Upper lobe of left lung (tissue), 6 donors: ENCODE results near the gene STK11IP. TPM values are rescaled to one million over a fixed set of nuclear protein-coding genes. Genes with fewer than 3 reads are reported as not detected.

ENCODE experiments used
- ATAC-seq, 2 donors: fragments of 200-7000 bp; cut with Tn5 transposase; one replicate each; pipeline ENCODE4 v1.9.1; 2022; ENCODE audit warnings: mild to moderate bottlenecking in 2 of 2, moderate library complexity in 2 of 2; ENCODE audit not compliant: low FRiP score in 2 of 2
- DNase-seq, 2 donors: peaks; one replicate each; pipeline ENCODE4 v3.0.0-alpha.2; 2019 to 2020
- H3K27ac ChIP-seq, 4 donors: fragments of 200-600 bp; sonication (generic); one replicate each; pipeline ENCODE4 v1.5.1; 2016 to 2019
- H3K27me3 ChIP-seq, 4 donors: fragments of 200-600 bp; sonication (generic); one replicate each; pipeline ENCODE4 v1.5.1; 2017 to 2019
- H3K36me3 ChIP-seq, 4 donors: fragments of 200-600 bp; sonication (generic); one replicate each; pipeline ENCODE4 v1.5.1; 2016 to 2019
- H3K4me1 ChIP-seq, 4 donors: fragments of 200-600 bp; sonication (generic); one replicate each; pipeline ENCODE4 v1.5.1; 2018 to 2019
- H3K4me3 ChIP-seq, 4 donors: fragments of 200-600 bp; sonication (generic); one replicate each; pipeline ENCODE4 v1.5.1; 2017 to 2019; ENCODE audit warnings: mild to moderate bottlenecking in 2 of 4, moderate library complexity in 1 of 4
- H3K9me3 ChIP-seq, 4 donors: fragments of 200-600 bp; sonication (generic); one replicate each; pipeline ENCODE4 v1.5.1; 2018 to 2019
- EP300 ChIP-seq, 4 donors: sonication (generic); formaldehyde crosslinking; IDR thresholded peaks; one replicate each; pipeline ENCODE4 v1.5.1; 2017; ENCODE audit warnings: antibody characterized with exemption in 4 of 4, control low read depth in 2 of 4
- POLR2A ChIP-seq, 4 donors: fragments of 450-650 bp; IDR thresholded peaks; one replicate each; pipeline ENCODE4 v1.5.1; 2016 to 2017; ENCODE audit warnings: antibody characterized with exemption in 4 of 4, mild to moderate bottlenecking in 2 of 4
- POLR2AphosphoS5 ChIP-seq, 2 donors: sonication (generic); formaldehyde crosslinking; IDR thresholded peaks; one replicate each; pipeline ENCODE4 v1.5.1; 2017; ENCODE audit warnings: antibody characterized with exemption in 2 of 2
- WGBS, 2 donors: methylation state at CpG; one replicate each; pipeline ENCODE4 v1.1.5; 2017 to 2018; 5-methylcytosine and 5-hydroxymethylcytosine counted together
- total RNA-seq, 6 donors: library from RNA; depleted of rRNA in 4 of 6; stranded (reverse); fragments of >200 nt in 4 of 6; gene quantifications; one replicate each; pipeline versions ENCODE4 v1.1.0 to v1.2.1, GENCODE V29; 2016 to 2021
- TF ChIP-seq, protein P1 (sequence below), 6 experiments: fragments of 450-650 bp in 4 of 6; fragments of 200-600 bp in 2 of 6; sonication (generic) in 2 of 6; IDR thresholded peaks; one replicate each; pipeline ENCODE4 v1.5.1; 2016 to 2019; ENCODE audit warnings: antibody characterized with exemption in 6 of 6
- donor health status: DM: no; HTN: no; CAD: no; lungs with moderate emphysema.
- donor health status: DM: no; HTN: yes; CAD: no; lungs with severe emphysema.

STK11IP gene, protein sequence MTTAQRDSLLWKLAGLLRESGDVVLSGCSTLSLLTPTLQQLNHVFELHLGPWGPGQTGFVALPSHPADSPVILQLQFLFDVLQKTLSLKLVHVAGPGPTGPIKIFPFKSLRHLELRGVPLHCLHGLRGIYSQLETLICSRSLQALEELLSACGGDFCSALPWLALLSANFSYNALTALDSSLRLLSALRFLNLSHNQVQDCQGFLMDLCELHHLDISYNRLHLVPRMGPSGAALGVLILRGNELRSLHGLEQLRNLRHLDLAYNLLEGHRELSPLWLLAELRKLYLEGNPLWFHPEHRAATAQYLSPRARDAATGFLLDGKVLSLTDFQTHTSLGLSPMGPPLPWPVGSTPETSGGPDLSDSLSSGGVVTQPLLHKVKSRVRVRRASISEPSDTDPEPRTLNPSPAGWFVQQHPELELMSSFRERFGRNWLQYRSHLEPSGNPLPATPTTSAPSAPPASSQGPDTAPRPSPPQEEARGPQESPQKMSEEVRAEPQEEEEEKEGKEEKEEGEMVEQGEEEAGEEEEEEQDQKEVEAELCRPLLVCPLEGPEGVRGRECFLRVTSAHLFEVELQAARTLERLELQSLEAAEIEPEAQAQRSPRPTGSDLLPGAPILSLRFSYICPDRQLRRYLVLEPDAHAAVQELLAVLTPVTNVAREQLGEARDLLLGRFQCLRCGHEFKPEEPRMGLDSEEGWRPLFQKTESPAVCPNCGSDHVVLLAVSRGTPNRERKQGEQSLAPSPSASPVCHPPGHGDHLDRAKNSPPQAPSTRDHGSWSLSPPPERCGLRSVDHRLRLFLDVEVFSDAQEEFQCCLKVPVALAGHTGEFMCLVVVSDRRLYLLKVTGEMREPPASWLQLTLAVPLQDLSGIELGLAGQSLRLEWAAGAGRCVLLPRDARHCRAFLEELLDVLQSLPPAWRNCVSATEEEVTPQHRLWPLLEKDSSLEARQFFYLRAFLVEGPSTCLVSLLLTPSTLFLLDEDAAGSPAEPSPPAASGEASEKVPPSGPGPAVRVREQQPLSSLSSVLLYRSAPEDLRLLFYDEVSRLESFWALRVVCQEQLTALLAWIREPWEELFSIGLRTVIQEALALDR
- total RNA-seq = 10 to 100 TPM; 16.0 to 77.5 (median 35.6) TPM

DNA sequence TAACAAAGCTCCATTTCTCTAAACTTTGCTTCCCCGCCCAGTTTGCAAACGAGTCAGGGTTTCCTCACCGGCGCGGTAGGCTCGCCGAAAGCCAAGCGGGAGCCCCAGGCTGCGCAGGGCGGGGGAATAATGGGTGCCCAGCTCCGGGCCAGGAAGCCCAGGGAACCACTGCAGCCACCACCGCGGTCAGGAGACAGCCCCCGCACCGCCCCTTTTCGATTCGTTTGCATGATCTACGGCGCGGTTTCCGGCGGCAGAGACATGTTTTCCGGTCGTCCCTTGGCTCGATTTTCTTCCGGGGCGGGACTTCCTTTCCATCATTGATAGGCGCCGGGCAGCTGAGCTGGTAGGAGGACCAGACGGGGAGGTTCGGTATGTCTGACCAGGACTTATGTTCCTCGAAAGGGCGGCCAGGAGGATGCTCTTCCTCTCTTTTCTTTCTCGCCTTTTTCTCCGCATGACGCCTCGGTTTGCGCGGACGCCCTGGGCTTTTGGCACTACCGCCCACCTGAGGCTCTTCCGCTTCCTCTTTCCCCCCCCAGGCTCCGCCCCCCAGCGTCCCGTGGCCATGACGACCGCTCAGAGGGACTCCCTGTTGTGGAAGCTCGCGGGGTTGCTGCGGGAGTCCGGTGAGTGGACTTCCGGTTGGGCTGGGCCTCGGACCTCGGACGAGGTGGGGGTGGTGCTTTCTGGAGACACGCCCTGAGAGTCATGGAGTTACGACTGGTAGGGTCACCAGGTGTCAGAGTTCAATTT, at the start of gene STK11IP:
Gene STK11IP, plus strand, starts transcription at position 306 of the 756 bp plus-strand sequence. Its CDS starts 263 bp downstream, at position 569.
- ATAC-seq (peak; percentile 98), DNase-seq (peak; percentile 97 to 98)
- Histone ChIP-seq H3K9me3 (no peaks in the 10 kb centered on the region), H3K4me3 (peak within 1 kb of the TSS; percentile 60 to 88 (median 68)), H3K27me3 (no peaks in the 10 kb centered on the region), H3K27ac (peak within 1 kb of the TSS; percentile 85 to 90 (median 88)), H3K36me3 (peaks cover 9 to 19% (median 15%) of the 10 kb centered on the region in 4 donors), H3K4me1 (peaks cover 6 to 20% (median 8%) of the 10 kb centered on the region in 4 donors)
- TF ChIP-seq POLR2AphosphoS5 (IDR thresholded peaks at IDR 0.05) (peak; percentile 72 to 83), POLR2A (IDR thresholded peaks at IDR 0.05) (peak in 3 of 4 donors; percentile 70 to 90 (median 76)), EP300 (IDR thresholded peaks at IDR 0.05) (peak in 1 of 4 donors; percentile 41)
- TF ChIP-seq, protein P1, sequence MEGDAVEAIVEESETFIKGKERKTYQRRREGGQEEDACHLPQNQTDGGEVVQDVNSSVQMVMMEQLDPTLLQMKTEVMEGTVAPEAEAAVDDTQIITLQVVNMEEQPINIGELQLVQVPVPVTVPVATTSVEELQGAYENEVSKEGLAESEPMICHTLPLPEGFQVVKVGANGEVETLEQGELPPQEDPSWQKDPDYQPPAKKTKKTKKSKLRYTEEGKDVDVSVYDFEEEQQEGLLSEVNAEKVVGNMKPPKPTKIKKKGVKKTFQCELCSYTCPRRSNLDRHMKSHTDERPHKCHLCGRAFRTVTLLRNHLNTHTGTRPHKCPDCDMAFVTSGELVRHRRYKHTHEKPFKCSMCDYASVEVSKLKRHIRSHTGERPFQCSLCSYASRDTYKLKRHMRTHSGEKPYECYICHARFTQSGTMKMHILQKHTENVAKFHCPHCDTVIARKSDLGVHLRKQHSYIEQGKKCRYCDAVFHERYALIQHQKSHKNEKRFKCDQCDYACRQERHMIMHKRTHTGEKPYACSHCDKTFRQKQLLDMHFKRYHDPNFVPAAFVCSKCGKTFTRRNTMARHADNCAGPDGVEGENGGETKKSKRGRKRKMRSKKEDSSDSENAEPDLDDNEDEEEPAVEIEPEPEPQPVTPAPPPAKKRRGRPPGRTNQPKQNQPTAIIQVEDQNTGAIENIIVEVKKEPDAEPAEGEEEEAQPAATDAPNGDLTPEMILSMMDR (IDR thresholded peaks at IDR 0.05) = peak in 1 of 6 experiments; percentile 4
- 0% methylated on average over 48 to 53 of the region's 57 CpGs for WGBS, 2 donors

DNA sequence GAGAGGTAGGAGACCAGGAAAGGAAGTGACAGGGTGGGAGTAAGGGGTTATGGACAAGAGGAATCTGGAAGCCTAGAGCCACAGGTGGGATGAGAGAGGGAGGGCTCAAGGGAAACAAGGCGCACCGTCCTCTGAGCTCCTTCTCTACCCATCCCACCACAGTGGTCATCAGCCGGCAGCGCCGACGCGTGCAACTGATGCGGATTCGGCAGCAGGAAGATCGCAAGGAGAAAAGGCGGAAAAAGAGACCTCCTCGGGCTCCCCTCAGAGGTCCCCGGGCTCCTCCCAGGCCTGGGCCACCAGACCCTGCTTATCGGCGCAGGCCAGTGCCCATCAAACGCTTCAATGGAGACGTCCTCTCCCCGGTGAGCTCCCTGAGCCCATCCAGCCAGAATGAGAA, 48.7 kb upstream of the STK11IP start:
- peaks cover 26 to 30% (median 27%) of the 10 kb centered on the region in 4 donors for H3K4me1 ChIP-seq
- ATAC-seq (no peak), DNase-seq (peak in 1 of 2 donors; percentile 79)
- WGBS, 2 donors = 89 to 94% methylated on average over 12 to 18 of the region's 18 CpGs
- no peak overlapping the region for H3K4me3 ChIP-seq
- no peak overlapping the region for H3K27ac ChIP-seq
- H3K27me3 ChIP-seq = peaks cover 0 to 15% (median 7%) of the 10 kb centered on the region in 4 donors
- no peak for TF ChIP-seq POLR2AphosphoS5 (IDR thresholded peaks at IDR 0.05)
- no peak for TF ChIP-seq EP300 (IDR thresholded peaks at IDR 0.05)
- TF ChIP-seq POLR2A (IDR thresholded peaks at IDR 0.05) = no peak
- TF ChIP-seq, protein P1 (IDR thresholded peaks at IDR 0.05) = no peak
- H3K36me3 ChIP-seq = no peaks in the 10 kb centered on the region
- H3K9me3 ChIP-seq = no peaks in the 10 kb centered on the region

DNA sequence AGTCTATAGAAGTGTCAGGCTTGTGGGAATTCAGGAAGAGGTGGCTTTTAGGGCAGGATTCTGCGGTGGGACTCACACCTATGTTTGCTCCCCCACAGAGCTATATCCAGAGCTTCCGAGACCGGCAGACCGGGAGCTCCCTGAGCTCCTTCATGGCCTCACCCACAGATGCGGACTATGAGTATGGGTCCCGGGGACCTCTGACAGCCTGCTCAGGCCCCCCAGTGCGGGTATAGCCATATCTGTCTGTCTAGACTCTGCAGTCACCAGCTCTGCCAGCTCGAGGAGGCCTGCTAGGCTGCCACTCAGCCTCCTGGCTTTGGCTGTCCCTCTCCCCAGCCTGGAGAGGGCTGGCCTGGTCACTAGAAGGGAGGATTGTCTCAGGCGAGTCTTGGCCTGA, 48.0 kb upstream of the STK11IP start:
- 91 to 100% methylated on average over 2 to 9 of the region's 9 CpGs for WGBS, 2 donors

More for the DNA sequence above, 48.0 kb upstream of the STK11IP start:
- DNase-seq (no peak), ATAC-seq (no peak)
- Histone ChIP-seq H3K4me3 (no peak overlapping the region), H3K27me3 (peaks cover 0 to 15% (median 7%) of the 10 kb centered on the region in 4 donors), H3K4me1 (peaks cover 19 to 24% (median 21%) of the 10 kb centered on the region in 4 donors), H3K36me3 (no peaks in the 10 kb centered on the region), H3K27ac (no peak overlapping the region), H3K9me3 (no peaks in the 10 kb centered on the region)
- TF ChIP-seq EP300 (IDR thresholded peaks at IDR 0.05) (no peak), POLR2A (IDR thresholded peaks at IDR 0.05) (no peak), POLR2AphosphoS5 (IDR thresholded peaks at IDR 0.05) (no peak)
- TF ChIP-seq, protein P1 (IDR thresholded peaks at IDR 0.05) = no peak
